GM18505 (cell line): ENCODE measurements around the gene TMEM174.
"Not testable (repeated sequence)": the region's sequence is repeated elsewhere in the genome, so short reads cannot be mapped to it uniquely, and the experiment has no call there.

Experiments
- ATAC-seq: cut with Tn5 transposase; IDR thresholded peaks from one replicate; pipeline ENCODE4 v1.9.1; 2021; ENCODE audit not compliant: unreplicated experiment
- POLR2A ChIP-seq: IDR thresholded peaks from 4 replicates; pipeline ENCODE4 v1.6.1; 2011; ENCODE audit warnings: borderline replicate concordance; ENCODE audit not compliant: insufficient read depth, insufficient read length; ENCODE audit errors: extremely low read depth

The TMEM174 gene

DNA sequence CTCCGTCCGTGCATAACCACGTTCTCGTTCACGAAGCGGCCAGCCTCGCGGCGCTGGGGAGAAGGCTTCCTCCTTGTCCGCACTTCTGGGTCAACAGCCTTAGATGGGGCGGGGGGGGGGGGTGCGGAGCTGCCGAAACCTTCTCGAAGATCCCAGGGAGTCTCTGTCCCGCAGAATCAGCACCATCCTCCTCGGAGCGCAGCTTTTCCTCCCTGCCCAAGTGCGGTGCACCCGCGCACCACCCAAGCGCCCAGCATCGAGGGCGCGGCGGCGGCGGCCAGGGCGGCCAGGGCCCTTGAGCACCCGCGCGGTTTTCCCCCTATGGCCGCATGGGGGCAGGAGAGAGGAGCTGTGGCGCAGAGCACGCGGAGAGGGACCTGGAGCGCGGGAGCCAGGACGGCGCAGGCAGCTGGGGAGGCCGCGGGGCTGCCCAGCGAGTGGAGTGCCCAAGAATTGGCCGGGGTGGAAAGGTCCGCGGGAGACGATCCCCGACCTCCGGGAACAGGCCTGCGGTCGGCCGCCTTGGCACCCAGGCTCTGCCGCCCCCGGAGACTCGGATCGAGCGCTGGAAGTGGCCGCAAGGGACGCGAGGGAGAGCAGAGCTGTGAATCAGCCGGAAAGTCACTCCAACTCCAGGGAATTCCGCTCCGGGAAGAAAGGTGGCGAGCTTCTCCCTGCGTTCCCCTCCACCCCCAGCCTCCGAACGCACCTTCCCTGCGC lies 43.1 kb downstream of the TMEM174 start:
- TF ChIP-seq POLR2A, result no peak
- peak; percentile 82 for ATAC-seq

DNA sequence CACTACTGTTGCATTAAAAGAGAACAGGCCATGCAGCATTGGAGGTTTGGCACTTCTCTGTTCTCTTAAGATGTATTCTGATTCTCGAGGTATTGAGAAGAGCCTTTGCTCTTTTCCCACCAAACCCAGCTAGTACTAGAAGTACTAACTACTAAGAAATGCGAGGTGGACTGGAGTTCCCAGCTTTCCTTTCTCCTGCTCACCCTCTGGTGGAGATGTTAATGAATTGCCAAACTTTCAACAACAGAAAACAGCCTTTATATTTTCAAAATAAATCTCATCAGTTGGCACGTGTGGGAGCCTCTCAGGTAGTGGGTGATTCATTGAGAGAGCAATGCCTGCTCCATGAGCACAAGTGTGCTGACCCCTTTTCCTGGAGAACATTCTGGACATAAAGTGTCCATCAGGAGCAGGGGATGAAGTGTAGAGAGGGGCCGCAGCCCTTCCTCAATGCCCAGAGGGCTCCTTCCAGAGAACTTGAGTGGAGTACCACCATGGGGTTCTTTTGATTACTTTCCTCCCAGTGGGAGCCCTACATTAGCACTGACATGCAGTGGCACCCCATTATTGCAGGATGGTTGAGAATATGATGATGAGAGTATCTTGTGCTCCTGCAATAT lies 45.7 kb downstream of the TMEM174 start:
- ATAC-seq, result no peak

DNA sequence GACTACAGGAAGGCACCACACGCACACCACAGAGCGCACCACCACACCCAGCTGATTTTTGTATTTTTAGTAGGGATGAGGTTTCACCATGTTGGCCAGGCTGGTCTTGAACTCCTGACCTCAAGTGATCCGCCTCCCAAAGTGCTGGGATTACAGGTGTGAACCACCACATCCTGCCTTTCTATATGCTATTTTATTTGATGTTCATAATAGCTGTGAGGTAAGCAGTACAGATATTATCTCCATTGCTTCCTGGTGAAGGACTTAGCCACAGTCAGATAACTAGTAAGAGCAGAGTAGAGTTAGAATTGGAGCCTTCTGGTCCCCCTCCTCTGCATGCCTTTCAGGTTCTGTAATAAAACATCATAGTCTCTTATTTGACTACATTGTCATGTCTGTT lies 46.3 kb downstream of the TMEM174 start:
- not testable (repeated sequence) for ATAC-seq

More for the DNA sequence above, 45.7 kb downstream of the TMEM174 start:
- no peak for TF ChIP-seq POLR2A

DNA sequence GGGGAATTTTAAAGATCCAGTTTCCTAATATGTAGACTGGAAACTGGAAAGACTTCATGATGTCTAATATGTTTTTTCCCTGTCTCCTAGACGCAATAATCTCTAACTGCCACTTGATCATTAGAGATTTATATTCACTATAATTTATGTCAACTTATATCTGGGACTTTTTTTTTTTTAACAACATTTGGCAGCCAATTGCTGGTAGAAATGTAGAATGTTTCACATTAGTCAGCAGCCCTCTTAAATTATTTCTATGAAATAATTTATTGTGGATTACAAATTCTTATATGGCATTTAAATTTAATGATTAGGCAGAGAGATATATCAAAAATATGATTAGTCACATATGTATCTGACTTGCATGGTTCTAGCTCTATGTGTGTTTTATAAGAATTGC lies 48.2 kb downstream of the TMEM174 start:
- no peak for ATAC-seq
- TF ChIP-seq POLR2A, result no peak

DNA sequence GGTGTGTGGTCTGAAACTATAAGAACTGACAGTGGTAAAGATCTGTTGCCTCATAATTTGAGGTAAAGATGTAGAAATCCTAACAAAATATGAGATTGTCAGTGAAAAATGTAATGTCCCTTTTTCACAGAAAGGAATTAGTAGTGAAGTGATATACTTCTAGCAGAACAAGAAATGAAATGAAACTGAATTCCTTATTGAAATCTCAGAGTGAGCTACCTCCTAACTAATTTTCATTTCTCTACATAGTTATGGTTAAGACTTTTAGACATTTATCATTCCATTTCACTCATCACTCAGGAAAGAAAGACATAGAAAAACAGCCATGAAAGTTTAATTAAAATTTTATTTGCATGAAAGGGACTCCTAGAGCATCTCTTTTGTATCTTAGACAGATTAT lies 48.7 kb downstream of the TMEM174 start:
- no peak for TF ChIP-seq POLR2A
- ATAC-seq, result no peak

DNA sequence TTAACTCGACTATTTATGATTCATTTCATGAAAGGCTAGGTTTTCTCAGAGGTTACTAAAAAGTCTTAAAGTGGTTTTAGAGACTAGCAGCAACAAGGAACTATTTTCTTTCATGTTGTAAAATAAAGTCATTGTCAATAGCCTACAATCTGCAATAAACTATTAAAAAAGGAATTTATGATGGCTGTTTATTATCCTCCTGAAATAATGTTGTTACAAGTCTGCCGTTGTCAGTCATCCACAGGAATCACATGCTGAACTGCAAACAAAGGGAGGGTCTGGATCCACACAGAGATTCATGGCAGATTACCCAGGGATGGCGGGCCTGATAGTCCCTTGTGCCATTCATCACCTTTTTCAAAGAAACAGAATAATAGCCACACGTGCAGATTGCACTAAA lies 49.2 kb downstream of the TMEM174 start:
- ATAC-seq, result no peak
- no peak for TF ChIP-seq POLR2A
